Kidney (tissue), 14 donors: ENCODE data around the gene PRR33. TPM values are rescaled to one million over a fixed set of nuclear protein-coding genes. Genes with fewer than 3 reads are reported as not detected.

Experiments
- DNase-seq, 5 donors: peaks; one replicate each; pipeline ENCODE4 v3.0.0-alpha.2; 2013 to 2020
- FAIRE-seq: peaks from 2 replicates; lab custom pipeline; 2012; peaks lifted over from hg19 to GRCh38; lab: Jason Lieb, UNC
- H3K27ac ChIP-seq, 2 donors: one replicate each; pipeline ENCODE4 v1.7.0; 2013; ENCODE audit warnings: low read depth in 2 of 2, low read length in 2 of 2, inconsistent platforms in 1 of 2
- H3K27me3 ChIP-seq: one replicate; pipeline ENCODE4 v1.7.1; 2013; ENCODE audit warnings: low read length, inconsistent platforms; ENCODE audit not compliant: control insufficient read depth, insufficient read depth
- H3K36me3 ChIP-seq, 3 donors: one replicate each; pipeline versions ENCODE4 v1.7.0 to v1.7.1; 2013; ENCODE audit warnings: low read length in 3 of 3, control low read depth in 1 of 3, inconsistent platforms in 1 of 3; ENCODE audit not compliant: insufficient read depth in 3 of 3, control insufficient read depth in 2 of 3
- H3K4me1 ChIP-seq, 3 donors: one replicate each; pipeline versions ENCODE4 v1.7.0 to v1.7.1; 2013; ENCODE audit warnings: low read length in 3 of 3, inconsistent platforms in 1 of 3, low read depth in 1 of 3; ENCODE audit not compliant: control insufficient read depth in 2 of 3, insufficient read depth in 2 of 3
- H3K4me3 ChIP-seq, 3 donors: one replicate each; pipeline versions ENCODE4 v1.7.0 to v1.8.1; 2013; ENCODE audit warnings: low read length in 3 of 3, control low read depth in 1 of 3, inconsistent platforms in 1 of 3
- H3K9ac ChIP-seq, 3 donors: one replicate each; pipeline versions ENCODE4 v1.7.0 to v1.7.1; 2013; ENCODE audit warnings: low read length in 3 of 3, control low read depth in 1 of 3, inconsistent platforms in 1 of 3
- H3K9me3 ChIP-seq, 3 donors: one replicate each; pipeline versions ENCODE4 v1.7.0 to v1.7.1; 2013; ENCODE audit warnings: low read length in 3 of 3, control low read depth in 1 of 3, inconsistent platforms in 1 of 3; ENCODE audit not compliant: control insufficient read depth in 2 of 3, insufficient read depth in 1 of 3
- intact Hi-C: fragments of 100-400 bp; cut with DNase I; formaldehyde crosslinking; loops from one replicate; pipeline ENCODE4 v1.11.1; 2022
- polyA plus RNA-seq: library from polyadenylated mRNA; stranded (reverse); fragments of 350-450 nt; fragmentation: Illumina TruSeq; extraction: RNeasy Lipid Tissue Mini Kit (QIAGEN cat#74804); gene quantifications from one replicate; pipeline ENCODE4 v1.2.3, GENCODE V29; 2014; ENCODE audit warnings: low read depth, low replicate concordance; ENCODE audit not compliant: insufficient read depth
- total RNA-seq: library from RNA; stranded (reverse); fragmentation: NEBNext Ultra II Directional; extraction: Animal tissue kit (Norgen Biotek cat#: 25700); gene quantifications from one replicate; pipeline ENCODE4 v1.2.1, GENCODE V29; 2021
- TF ChIP-seq, protein P1 (sequence below): IDR thresholded peaks from 3 replicates; pipeline ENCODE4 v1.5.1; 2012; ENCODE audit warnings: mild to moderate bottlenecking, moderate library complexity, borderline replicate concordance; ENCODE audit not compliant: insufficient read depth; ENCODE audit errors: extremely low read depth
- donor health status: control.
- donor health status: control.
- donor health status: control.
- donor health status: control.
- donor health status: control.
- donor health status: DM: yes; HTN: yes; CAD: no.
- donor health status: Normal renal cell carcinoma (clear cell type).

The PRR33 gene
- total and polyA plus RNA-seq, 2 donors from 2014 or later: not detected

DNA sequence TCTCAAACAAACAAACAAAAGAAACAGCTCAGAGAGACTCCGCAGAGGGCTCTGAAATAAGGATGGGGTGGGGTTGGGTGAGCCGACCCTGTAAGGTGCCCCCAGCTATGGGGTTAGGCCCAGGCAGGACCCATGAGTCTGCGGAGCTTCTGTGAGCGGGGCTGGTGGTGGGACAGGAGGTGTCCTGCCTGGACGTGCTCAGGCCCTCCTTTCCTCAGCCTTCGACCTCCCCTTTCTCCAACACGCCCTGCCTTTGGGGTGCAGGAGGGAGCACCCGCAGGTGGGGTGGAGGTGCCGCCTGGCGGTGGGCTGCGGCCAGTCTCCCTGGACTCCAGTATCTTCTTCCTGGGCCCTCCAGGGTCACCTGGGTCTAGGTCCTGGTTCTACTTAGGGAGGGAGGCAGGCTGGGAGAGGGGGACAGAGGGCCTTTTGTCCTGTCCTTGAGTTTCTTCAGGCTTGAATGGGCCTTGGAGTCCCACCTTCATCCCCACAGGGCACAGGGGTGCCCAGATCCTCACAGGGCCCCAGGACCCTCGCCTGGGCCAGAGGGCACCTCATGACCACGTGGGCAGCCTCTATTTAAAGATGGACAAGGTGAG lies 12.3 kb downstream of the PRR33 start:
- no peaks in the 10 kb centered on the region for H3K4me1 ChIP-seq
- DNase-seq (peak in 2 of 5 donors; percentile 35 to 69), FAIRE-seq (no peak)
- TF ChIP-seq, protein P1, sequence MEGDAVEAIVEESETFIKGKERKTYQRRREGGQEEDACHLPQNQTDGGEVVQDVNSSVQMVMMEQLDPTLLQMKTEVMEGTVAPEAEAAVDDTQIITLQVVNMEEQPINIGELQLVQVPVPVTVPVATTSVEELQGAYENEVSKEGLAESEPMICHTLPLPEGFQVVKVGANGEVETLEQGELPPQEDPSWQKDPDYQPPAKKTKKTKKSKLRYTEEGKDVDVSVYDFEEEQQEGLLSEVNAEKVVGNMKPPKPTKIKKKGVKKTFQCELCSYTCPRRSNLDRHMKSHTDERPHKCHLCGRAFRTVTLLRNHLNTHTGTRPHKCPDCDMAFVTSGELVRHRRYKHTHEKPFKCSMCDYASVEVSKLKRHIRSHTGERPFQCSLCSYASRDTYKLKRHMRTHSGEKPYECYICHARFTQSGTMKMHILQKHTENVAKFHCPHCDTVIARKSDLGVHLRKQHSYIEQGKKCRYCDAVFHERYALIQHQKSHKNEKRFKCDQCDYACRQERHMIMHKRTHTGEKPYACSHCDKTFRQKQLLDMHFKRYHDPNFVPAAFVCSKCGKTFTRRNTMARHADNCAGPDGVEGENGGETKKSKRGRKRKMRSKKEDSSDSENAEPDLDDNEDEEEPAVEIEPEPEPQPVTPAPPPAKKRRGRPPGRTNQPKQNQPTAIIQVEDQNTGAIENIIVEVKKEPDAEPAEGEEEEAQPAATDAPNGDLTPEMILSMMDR: no peak
- no peak overlapping the region for H3K27ac ChIP-seq
- H3K36me3 ChIP-seq: no peaks in the 10 kb centered on the region
- intact Hi-C loops: no loop called here
- H3K27me3 ChIP-seq: no peaks in the 10 kb centered on the region
- H3K9me3 ChIP-seq: no peaks in the 10 kb centered on the region
- H3K4me3 ChIP-seq: no peak overlapping the region
- H3K9ac ChIP-seq: no peak overlapping the region

DNA sequence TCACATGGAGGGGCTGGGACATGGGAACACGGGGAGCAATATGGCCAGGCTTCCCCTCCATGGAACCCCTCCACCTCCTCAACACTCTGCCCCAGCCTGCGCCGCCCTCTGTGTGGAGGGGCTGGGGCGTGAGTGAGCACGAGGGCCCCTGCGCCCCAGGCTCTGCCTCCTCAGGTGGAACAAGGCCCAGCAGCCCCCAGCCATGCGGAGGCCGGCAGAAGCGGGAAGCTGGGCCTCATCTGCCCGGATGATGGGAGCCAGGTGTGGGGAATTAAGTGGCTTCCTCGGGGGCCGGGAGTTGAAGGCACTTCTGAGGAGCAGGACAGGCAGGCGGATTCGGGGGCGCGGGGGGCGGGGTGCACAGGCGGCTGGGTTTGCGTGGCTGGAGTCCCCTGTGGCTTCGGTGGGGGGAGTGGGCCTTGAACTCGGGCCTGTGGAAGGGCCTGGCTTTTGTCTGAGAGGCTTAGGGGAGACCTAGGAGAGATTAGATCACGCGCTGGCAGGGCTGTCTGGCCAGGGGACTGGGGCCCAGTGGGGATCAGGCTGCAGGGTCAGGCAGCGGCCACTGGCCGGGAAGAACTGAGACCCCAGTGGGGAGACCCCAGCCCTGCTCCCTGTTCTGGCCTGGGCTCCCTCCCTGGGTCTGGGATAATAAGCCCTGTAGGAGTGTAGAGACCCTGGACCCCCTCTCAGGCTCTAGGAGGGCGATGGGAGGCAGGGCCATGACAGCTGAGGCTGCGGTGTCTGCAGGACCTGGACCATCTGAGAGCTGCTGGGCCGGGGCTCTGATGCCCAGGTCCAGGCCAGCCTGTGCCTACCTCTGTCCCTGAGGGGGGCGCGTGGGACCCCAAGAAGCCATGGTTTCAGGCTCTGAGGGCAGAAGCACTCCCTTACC lies 13.3 kb downstream of the PRR33 start:
- intact Hi-C loops: no loop called here
- Histone ChIP-seq H3K4me3 (no peak overlapping the region), H3K4me1 (no peaks in the 10 kb centered on the region), H3K27ac (no peak overlapping the region), H3K36me3 (no peaks in the 10 kb centered on the region), H3K27me3 (no peaks in the 10 kb centered on the region), H3K9me3 (no peaks in the 10 kb centered on the region), H3K9ac (no peak overlapping the region)
- TF ChIP-seq, protein P1: no peak
- peak in 4 of 5 donors; percentile 44 to 74 (median 68) for DNase-seq
- no peak for FAIRE-seq

DNA sequence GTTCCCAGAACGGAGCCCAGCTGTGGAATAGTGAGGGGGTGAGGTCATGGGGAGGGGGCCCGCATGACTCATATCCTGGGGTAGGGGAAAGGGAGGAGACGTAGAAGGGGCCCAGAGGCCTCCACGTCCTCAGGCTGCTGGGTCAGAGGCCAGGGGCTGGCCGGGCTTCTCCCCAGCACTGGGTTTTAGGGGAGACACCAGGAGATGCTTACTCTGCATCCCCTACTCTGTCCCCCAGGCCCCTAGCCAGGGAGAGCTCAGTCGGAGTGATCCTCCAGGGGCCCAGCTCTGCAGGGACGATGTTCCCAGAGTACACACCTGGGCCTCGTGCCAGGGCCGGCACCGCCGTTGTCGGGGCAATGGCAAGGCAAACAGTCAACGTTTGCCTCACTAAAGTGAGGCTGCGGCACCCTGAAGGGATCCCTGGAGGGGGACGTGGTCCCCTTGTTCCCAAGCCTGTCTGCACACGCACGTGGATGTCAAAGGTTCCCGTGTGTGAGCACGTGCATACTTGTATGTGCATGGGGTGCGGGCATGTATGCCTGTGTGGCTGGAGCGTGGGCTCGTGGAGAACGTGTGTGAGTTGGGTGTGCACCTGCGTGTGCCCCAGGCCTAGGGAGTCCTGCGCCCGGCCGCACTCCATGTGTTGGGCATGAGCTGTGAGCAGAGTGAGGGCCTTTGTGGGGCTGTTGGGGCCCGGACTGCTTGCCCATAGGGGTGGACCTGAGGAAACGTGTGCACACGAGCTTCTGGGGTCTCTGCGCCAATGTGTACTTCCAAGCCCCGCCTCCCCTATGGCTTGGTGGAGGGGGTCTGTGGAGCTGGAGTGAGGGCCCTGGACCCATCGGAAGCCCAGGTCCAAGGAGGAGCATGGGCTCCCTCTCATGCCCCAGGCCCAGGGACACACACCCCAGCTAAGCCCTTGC lies 14.2 kb downstream of the PRR33 start:
- DNase-seq: peak in 2 of 5 donors; percentile 55 to 76
- FAIRE-seq: no peak
- no peaks in the 10 kb centered on the region for H3K27me3 ChIP-seq
- H3K4me3 ChIP-seq: no peak overlapping the region
- TF ChIP-seq, protein P1: no peak
- H3K9me3 ChIP-seq: no peaks in the 10 kb centered on the region
- no peaks in the 10 kb centered on the region for H3K4me1 ChIP-seq
- intact Hi-C loops: no loop called here
- no peaks in the 10 kb centered on the region for H3K36me3 ChIP-seq
- no peak overlapping the region for H3K27ac ChIP-seq
- H3K9ac ChIP-seq: no peak overlapping the region
